Left lung (tissue), 10 donors: Measurements from ENCODE around the gene HOXC6. TPM values are rescaled to one million over a fixed set of nuclear protein-coding genes. Genes with fewer than 3 reads are reported as not detected.

Experiments used
- ATAC-seq: fragments of 200-7000 bp; cut with Tn5 transposase; one replicate; pipeline ENCODE4 v1.9.1; 2020; ENCODE audit warnings: moderate library complexity
- DNase-seq, 4 donors: peaks; one replicate each; pipeline ENCODE4 v3.0.0-alpha.2; 2013 to 2020
- H3K27ac ChIP-seq, 2 donors: fragments of 200-600 bp; sonication (generic) in 1 of 2; one replicate each; pipeline versions ENCODE4 v1.5.0 to v1.8.0; 2020 to 2021
- H3K27me3 ChIP-seq, 2 donors: fragments of 200-600 bp; sonication (generic) in 1 of 2; one replicate each; pipeline versions ENCODE4 v1.5.0 to v1.8.0; 2020 to 2021
- H3K36me3 ChIP-seq, 2 donors: fragments of 200-600 bp; sonication (generic) in 1 of 2; one replicate each; pipeline versions ENCODE4 v1.5.0 to v1.8.0; 2020 to 2021
- H3K4me1 ChIP-seq, 2 donors: fragments of 200-600 bp; one replicate each; pipeline ENCODE4 v1.8.0; 2021
- H3K4me3 ChIP-seq, 2 donors: fragments of 200-600 bp; sonication (generic) in 1 of 2; one replicate each; pipeline versions ENCODE4 v1.5.0 to v1.8.0; 2020 to 2021; ENCODE audit warnings: mild to moderate bottlenecking in 1 of 2
- H3K9me3 ChIP-seq, 2 donors: fragments of 200-600 bp; sonication (generic) in 1 of 2; one replicate each; pipeline versions ENCODE4 v1.5.0 to v1.8.0; 2020 to 2021
- intact Hi-C, 2 donors: fragments of 100-400 bp; cut with DNase I; formaldehyde crosslinking; loops; one replicate each; pipeline versions ENCODE4 v1.11.2 to v1.14.2; 2022
- polyA plus RNA-seq, 6 donors: library from polyadenylated mRNA; unstranded; fragments of 120-200 nt; gene quantifications; one replicate each; pipeline ENCODE4 v1.2.1, GENCODE V29; 2013; ENCODE audit not compliant: insufficient read length in 6 of 6
- total RNA-seq, 2 donors: library from RNA; stranded (reverse); fragmentation: NEBNext Ultra II Directional; extraction: Animal tissue kit (Norgen Biotek cat#: 25700); gene quantifications; one replicate each; pipeline ENCODE4 v1.2.1, GENCODE V29; 2021
- TF ChIP-seq, protein P1 (sequence below), 2 donors: fragments of 200-600 bp; sonication (generic) in 1 of 2; IDR thresholded peaks; one replicate each; pipeline versions ENCODE4 v1.5.0 to v1.8.0; 2021; ENCODE audit warnings: antibody characterized with exemption in 2 of 2
- donor health status: DM: no; HTN: yes; CAD: no.
- donor health status: DM: no; HTN: no; CAD: no.

HOXC6 gene
- total and polyA plus RNA-seq, 8 donors = 0.93 to 3.2 (median 2.1) TPM

DNA sequence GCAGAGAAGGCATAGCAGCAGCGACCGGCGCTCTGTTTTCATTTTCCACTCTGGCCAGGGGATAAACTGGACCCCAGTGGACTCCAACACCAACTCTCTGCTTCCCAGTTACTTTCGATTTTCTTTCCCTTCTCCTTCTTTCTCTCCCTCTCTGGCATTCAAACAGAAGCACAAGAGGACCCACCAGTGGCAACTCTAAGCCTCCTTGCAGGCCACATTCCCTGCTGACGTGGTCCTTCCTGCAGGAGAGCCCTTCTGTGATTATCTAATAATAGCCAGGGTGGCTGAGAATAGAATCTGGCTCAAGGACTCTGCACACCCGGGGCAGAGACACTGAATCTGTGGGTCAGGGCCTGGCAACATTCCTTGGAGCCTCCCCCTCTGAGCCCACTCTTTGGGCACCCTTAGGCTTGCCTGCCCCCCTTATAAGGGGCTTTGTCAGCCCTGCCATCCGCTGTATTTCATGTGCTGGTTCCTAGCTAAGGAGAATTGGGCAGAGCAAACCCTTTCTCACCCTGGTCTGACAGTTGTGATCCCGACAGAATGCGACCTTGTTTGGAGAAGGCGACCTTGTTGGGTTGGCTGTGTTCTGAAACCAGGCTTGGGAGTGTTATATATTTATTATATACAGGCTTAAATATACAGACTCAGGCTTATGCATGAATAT lies 8.2 kb upstream of the HOXC6 start:
- peaks cover 0 to 15% of the 10 kb centered on the region in 2 donors for H3K4me1 ChIP-seq
- no peak for ATAC-seq
- no peak overlapping the region for H3K27ac ChIP-seq
- no peak for DNase-seq
- no peak overlapping the region for H3K4me3 ChIP-seq
- intact Hi-C loops = no loop called here
- no peaks in the 10 kb centered on the region for H3K36me3 ChIP-seq
- peaks cover 90 to 100% of the 10 kb centered on the region in 2 donors for H3K27me3 ChIP-seq
- TF ChIP-seq, protein P1, sequence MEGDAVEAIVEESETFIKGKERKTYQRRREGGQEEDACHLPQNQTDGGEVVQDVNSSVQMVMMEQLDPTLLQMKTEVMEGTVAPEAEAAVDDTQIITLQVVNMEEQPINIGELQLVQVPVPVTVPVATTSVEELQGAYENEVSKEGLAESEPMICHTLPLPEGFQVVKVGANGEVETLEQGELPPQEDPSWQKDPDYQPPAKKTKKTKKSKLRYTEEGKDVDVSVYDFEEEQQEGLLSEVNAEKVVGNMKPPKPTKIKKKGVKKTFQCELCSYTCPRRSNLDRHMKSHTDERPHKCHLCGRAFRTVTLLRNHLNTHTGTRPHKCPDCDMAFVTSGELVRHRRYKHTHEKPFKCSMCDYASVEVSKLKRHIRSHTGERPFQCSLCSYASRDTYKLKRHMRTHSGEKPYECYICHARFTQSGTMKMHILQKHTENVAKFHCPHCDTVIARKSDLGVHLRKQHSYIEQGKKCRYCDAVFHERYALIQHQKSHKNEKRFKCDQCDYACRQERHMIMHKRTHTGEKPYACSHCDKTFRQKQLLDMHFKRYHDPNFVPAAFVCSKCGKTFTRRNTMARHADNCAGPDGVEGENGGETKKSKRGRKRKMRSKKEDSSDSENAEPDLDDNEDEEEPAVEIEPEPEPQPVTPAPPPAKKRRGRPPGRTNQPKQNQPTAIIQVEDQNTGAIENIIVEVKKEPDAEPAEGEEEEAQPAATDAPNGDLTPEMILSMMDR (IDR thresholded peaks at IDR 0.05) = no peak
- no peaks in the 10 kb centered on the region for H3K9me3 ChIP-seq

GRCh38 chr12:54020591-54021405 lies 7.4 kb upstream of the HOXC6 start:
- ATAC-seq = no peak
- DNase-seq = no peak
- Histone ChIP-seq H3K27ac (no peak overlapping the region), H3K27me3 (peaks cover 87 to 100% of the 10 kb centered on the region in 2 donors), H3K4me3 (no peak overlapping the region), H3K4me1 (peaks cover 0 to 15% of the 10 kb centered on the region in 2 donors), H3K36me3 (no peaks in the 10 kb centered on the region), H3K9me3 (no peaks in the 10 kb centered on the region)
- intact Hi-C loops = no loop called here
- TF ChIP-seq, protein P1 (IDR thresholded peaks at IDR 0.05) = no peak

- DNase-seq = peak in 1 of 4 donors; percentile 55
- TF ChIP-seq, protein P1 (IDR thresholded peaks at IDR 0.05) = no peak
- no peak overlapping the region for H3K27ac ChIP-seq
- intact Hi-C loops = no loop called here
- peaks cover 87 to 100% of the 10 kb centered on the region in 2 donors for H3K27me3 ChIP-seq
- H3K4me3 ChIP-seq = no peak overlapping the region
- H3K4me1 ChIP-seq = peaks cover 0 to 15% of the 10 kb centered on the region in 2 donors
- no peak for ATAC-seq
- no peaks in the 10 kb centered on the region for H3K9me3 ChIP-seq
- H3K36me3 ChIP-seq = no peaks in the 10 kb centered on the region
These were observed 6.7 kb upstream of the HOXC6 start for GRCh38 chr12:54021432-54022013.

DNA sequence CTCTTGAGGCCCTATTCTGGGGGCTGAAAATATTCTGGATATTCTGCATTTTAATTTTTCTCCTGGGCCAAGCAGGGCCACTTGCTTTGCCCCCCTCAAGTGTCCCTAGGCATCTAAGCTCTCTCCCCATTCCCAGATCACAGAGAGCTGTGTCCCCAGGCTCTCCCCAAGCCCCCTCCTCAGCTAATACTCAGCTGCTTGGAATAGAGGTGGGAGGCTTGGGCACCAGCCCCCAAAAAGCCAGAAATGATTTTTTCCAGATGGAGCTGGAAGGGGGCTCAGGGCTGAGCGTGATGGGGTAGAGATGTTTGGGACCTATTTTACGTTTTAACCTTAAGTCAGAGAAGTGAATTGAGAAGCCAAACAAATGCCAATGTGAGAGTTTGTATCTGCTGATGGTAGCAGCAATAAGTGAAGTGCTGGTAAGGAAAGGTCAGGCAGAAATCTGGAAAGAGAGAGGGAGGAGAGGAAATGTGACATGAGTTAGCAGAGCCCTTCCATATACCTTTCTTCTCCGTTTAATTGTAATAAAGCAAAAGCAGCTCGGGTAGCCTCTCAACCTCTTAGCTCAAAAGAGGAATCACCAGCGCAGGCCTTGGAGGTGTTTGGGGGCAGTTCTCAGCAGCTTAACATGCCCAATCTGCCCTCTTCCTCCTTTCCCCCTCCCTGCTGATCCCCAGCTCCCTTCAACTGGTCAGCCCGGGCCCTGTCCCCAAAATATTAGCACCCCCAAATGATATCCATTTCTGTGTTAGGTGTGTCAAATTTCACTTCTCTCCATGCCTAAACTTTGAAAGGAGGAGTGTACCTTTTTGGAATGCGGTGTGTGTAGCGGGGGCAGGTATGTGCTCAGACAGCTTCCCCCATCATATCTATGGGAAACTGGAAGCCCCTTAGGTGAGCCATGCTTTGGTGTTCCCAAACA lies 5.0 kb upstream of the HOXC6 start:
- H3K4me1 ChIP-seq = peaks cover 0 to 6% of the 10 kb centered on the region in 2 donors
- DNase-seq = peak in 1 of 4 donors; percentile 3
- no peak for ATAC-seq

More for the DNA sequence above, 5.0 kb upstream of the HOXC6 start:
- H3K27me3 ChIP-seq = peaks cover 88 to 100% of the 10 kb centered on the region in 2 donors
- no peaks in the 10 kb centered on the region for H3K36me3 ChIP-seq
- no peak overlapping the region for H3K27ac ChIP-seq
- no peak overlapping the region for H3K4me3 ChIP-seq
- no peaks in the 10 kb centered on the region for H3K9me3 ChIP-seq
- intact Hi-C loops = no loop called here
- TF ChIP-seq, protein P1 (IDR thresholded peaks at IDR 0.05) = no peak
